IPS DF 19.7 (cell line): ENCODE measurements around the gene KRTAP10-6.
"Not testable (repeated sequence)": the region's sequence is repeated elsewhere in the genome, so short reads cannot be mapped to it uniquely, and the experiment has no call there.

Experiments
- DNase-seq: peaks from one replicate; pipeline ENCODE4 v3.0.0-alpha.2; 2013; ENCODE audit warnings: low read depth, low spot score

KRTAP10-6 gene, protein sequence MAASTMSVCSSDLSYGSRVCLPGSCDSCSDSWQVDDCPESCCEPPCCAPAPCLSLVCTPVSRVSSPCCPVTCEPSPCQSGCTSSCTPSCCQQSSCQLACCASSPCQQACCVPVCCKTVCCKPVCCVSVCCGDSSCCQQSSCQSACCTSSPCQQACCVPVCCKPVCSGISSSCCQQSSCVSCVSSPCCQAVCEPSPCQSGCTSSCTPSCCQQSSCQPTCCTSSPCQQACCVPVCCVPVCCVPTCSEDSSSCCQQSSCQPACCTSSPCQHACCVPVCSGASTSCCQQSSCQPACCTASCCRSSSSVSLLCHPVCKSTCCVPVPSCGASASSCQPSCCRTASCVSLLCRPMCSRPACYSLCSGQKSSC

DNA sequence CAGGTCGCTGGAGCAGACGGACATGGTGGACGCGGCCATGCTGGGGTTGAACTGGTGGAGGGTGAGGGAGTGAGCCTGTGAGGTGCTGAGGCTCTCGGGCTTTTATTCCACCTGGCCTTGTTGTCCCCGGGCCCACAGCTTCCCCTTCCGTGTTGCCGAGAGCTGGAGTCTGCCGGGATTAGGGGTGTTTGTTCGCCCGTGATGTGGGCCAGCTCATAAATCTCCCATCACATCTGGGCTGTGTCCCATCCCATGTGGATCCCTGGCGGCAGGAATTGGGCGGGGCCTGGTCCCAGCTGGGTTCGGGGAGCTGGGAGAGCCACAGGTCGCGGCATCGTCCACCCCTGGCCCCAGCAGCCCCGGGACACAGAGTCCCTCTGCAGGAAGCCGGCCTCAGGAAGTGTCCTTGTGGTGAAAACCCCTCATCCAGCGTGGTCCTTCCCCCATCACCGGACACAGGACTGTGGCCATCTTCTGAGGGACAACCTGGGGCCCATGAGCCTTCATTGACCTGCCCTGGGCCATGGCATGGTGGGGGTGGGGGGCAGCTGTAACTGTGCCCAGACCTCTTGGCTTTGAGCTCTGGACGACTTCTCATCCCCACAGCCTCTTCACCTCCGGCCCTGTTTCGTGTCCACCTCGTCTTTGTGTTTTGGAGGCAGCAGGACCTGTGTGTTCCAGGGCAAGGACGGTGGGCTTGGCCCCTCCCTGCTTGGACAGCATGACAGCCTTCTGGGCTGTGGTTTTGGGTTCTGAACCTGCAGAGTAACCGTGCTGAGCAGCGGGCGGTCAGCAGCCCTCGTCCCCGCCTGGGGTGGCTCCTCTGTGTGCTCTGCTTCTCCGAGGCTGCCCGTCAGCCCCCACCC, at the start of gene KRTAP10-6:
KRTAP10-6 (minus strand) TSS at position 60 of the 866 bp plus-strand sequence; CDS start at position 39, 21 bp downstream.
- no peak for DNase-seq

DNA sequence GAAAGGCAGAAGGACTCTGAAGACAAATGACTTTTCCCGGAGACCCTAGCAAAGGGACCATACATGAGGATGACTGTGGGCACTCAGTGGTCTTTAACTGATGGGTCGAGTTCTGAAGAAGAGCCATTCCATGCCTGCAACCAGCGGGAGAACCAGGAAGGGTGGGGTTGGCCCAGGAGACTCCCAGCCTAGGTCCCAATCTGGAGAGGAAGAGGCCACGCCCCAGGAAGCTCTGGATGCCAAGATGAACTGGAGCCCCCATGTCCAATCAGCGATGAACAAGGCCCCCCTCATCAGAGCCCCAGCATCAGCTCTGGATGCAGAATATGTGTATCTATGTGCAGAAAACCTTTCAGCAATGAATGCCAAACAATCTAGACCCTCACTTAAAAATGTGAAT, 48.5 kb upstream of the KRTAP10-6 start:
- no peak for DNase-seq

DNA sequence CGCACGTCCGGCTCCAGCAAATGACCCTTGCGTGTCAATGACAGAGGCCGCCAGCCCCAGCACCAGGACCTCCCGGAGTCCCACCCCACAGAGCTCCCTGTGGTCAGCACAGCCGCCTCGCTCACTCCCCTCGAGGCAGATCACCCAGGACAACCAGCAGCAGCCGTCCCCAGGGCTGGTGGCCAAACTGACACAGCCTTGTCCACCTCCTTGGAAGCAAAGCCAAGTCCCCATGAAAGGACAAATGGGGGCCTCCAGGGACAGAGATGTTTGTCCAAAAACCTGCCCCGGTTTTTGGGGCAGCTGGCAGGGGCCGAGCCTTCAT, 47.0 kb upstream of the KRTAP10-6 start:
- no peak for DNase-seq

DNA sequence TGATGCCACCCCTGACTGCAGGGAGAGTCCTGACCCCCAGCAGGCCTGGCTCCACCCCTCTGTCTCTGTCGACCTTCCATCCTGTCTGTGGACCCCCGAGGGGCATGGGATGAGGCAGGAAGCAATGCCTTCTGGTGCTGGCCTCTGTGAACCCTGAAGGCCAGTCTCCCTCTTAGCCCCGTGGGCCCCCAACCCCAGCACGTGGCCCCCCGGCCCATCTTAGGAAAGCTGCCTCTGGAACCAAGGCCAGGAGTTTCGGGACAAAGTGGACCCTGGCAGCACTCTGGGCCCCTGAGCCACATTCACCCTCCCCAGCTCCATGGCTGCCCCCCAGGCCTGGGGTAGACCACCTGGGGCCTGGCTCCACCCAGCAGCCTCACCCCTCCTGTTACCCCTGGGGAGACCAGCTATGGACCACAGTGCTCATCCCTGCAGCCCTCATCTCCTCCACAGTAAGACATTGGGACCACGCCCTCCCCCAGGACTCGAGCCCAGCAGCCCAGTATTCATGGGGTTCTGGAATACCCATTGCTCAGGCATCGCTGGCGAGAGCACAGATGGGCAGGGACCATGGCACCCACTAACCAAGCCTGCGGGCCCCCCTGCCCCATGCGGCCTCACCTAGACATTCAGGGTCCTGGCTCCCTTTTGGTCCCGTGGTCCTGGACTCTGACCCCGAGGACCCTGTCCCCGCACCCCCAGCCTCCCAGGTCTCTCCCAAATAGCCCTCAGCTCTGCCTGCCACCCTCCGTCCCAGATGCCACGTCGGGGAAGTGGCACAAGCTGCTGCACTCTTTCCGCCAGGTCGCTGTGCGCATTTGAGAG, 46.4 kb upstream of the KRTAP10-6 start:
- not testable (repeated sequence) for DNase-seq

DNA sequence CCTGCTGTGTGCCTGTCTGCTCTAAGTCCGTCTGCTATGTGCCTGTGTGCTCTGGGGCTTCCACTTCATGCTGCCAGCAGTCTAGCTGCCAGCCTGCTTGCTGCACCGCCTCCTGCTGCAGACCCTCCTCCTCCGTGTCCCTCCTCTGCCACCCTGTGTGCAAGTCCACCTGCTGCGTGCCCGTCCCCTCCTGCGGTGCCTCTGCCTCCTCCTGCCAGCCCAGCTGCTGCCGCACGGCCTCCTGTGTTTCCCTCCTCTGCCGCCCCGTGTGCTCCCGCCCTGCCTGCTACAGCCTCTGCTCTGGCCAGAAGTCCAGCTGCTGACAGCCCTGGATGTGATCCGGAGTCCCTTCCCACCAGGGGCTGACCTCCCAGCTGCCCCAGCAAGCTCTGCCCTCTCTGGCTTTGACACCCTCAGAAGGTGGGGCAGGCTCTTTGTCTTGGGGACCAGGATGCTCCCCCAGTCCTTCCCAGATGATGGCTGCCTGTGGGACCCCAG, 45.6 kb upstream of the KRTAP10-6 start:
- not testable (repeated sequence) for DNase-seq

DNA sequence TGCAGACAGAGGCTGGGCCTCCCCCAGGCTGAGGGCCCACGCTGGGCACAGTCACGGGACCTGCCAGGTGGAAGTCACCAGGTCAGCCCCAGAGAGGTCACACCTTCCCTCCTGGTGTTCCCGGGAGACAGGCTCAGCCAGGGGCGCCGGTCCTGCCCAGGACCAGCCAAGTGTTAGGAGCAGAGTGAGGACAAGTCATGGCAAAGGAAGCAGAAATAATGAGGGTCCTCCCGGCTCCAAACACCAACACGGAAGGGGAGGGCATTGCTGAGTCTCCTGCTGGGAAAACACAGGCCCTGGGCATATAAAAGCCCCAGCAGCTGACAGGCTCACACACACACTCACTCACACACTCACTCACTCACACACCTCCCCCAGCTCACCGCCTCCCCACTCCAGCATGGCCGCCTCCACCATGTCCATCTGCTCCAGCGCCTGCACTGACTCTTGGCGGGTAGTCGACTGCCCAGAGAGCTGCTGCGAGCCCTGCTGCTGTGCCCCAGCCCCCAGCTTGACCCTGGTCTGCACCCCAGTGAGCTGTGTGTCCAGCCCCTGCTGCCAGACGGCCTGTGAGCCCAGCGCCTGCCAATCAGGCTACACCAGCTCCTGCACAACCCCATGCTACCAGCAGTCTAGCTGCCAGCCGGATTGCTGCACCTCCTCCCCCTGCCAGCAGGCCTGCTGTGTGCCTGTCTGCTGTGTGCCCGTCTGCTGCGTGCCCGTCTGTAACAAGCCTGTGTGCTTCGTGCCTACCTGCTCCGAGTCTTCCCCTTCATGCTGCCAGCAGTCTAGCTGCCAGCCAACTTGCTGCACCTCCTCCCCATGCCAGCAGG, 44.9 kb upstream of the KRTAP10-6 start, which contains the start of gene KRTAP10-10:
KRTAP10-10 (plus strand) TSS at position 339 of the 833 bp plus-strand sequence; CDS start at position 401, 62 bp downstream.
- DNase-seq = no peak

DNA sequence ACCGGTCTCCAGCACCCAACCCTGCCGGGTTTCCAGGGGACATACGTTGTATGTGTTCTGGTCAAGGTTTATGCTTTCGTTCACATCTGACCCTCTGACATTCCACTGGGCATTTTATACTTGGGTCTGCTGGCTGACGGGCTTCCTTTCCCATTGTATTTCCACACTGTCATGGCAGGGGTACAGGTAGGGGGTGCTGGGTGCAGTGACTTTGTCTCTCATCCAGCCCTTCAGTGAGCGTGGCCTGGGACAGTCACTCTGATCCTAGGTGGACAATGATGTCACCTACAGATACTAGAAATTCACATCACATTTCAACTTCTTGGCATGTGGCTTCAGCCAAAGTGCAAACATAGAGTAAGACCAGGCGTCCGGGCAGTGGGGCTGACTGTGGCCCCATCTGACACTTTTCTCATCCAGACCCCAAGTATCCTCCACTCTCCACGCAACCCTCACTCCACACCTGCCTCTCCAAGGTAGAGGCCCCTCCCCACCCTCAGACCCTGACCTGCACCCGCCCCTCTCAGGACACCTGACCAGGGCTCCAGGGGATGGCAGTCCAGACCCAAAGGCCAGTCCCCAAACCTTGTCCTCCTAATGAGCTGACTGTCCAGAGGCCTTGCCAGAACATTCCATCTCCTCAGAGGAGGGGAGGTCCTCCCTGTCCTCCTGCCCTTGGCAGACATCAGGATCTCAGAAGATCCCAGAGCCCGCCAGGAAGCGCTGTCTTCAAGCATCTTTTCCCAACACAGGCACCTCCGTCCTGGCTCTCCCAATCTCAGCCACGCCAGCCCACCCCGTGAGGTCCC, 44.1 kb upstream of the KRTAP10-6 start:
- no peak for DNase-seq

DNA sequence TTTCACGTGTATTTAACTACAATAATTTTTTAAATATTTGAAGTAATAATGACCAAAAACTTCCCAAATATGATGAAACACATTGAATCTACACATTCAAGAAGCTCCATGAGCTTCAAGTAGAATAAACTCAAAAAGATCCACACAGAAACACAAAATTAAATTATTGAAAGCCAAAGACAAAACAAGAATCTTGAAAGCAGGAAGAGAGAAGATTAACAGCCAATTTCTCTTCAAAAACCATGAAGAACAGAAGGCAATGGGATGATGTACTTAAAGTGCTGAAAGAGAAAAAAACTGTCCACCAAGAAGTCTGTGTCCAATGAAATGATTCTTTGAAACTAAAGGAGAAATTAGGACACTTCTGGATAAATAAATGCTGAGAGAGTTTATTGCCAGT, 39.8 kb upstream of the KRTAP10-6 start:
- no peak for DNase-seq

DNA sequence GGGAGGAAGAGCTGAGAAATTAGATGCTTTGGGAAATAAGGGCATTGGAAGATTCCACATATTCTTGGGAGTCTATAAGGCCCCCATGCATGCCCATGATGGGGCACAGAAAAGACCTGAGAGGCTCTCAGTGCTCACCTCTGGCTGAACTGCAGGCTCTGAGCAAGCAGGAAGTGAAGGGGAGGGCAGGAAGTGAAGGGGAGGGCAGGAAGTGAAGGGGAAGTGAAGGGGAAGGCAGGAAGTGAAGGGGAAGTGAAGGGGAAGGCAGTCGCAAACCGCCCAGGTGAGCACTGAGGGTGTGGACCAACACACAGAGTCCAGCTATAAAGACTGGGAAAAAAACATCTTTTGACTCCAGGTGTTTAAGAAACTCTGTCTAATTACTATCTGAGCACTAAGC, 38.1 kb upstream of the KRTAP10-6 start:
- no peak for DNase-seq

DNA sequence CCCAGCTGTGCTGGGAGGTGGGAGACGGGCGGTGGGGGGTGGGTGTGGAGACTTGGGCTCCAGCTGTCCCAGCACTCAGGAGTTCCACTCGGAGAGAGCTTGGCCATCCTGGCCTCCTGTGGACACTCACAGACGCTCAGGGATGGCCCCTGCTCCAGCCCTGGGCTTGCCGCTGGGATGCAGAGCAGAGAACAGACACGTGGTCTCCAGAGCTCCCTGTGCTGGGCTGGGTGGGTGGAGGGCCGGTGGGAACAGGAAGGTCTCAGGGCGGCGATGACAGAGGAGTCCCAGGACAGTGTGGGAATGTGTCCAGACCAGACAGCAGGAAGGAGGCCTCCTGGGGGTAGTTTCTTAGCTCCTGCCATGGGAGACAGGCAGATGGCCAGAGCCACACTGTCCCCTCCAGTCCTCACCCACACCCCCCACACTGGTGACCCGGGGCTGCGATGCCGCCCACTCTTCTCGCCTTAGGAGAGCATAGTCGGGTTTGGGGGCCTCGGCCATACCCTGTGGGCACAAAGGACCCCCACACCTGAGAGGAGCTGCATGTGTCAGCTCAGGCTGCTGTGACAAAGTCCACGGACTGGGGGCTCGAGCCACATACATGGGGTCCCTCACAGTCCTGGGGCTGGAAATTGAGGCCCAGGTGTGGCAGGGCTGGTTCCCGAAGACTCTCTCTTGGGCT, 36.5 kb upstream of the KRTAP10-6 start:
- DNase-seq = no peak

DNA sequence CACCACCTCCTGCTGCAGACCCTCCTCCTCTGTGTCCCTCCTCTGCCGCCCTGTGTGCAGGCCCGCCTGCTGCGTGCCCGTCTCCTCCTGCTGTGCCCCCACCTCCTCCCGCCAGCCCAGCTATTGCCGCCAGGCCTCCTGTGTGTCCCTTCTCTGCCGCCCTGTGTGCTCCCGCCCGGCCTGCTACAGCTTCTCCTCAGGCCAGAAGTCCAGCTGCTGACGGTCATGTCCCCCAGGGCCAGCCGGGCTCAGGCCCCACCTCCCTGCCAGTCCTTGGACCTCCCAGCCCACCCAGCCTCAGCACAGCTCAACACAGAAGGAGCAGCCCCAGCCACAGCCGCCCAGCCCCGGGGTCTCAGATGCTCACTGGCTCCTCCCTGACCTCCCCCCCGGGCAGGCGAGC, 35.5 kb upstream of the KRTAP10-6 start:
- not testable (repeated sequence) for DNase-seq

DNA sequence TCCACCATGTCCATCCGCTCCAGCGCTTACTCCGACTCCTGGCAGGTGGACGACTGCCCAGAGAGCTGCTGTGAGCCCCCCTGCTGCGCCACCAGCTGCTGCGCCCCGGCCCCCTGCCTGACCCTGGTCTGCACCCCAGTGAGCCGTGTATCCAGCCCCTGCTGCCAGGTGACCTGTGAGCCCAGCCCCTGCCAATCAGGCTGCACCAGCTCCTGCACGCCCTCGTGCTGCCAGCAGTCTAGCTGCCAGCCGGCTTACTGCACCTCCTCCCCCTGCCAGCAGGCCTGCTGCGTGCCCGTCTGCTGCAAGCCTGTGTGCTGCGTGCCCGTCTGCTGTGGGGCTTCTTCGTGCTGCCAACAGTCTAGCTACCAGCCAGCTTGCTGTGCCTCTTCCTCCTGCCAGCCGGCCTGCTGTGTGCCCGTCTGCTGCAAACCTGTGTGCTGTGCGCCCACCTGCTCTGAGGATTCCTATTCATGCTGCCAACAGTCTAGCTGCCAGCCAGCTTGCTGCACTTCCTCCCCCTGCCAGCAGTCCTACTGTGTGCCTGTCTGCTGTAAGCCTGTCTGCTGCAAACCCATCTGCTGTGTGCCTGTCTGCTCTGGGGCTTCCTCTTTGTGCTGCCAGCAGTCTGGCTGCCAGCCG, 35.0 kb upstream of the KRTAP10-6 start:
- not testable (repeated sequence) for DNase-seq

DNA sequence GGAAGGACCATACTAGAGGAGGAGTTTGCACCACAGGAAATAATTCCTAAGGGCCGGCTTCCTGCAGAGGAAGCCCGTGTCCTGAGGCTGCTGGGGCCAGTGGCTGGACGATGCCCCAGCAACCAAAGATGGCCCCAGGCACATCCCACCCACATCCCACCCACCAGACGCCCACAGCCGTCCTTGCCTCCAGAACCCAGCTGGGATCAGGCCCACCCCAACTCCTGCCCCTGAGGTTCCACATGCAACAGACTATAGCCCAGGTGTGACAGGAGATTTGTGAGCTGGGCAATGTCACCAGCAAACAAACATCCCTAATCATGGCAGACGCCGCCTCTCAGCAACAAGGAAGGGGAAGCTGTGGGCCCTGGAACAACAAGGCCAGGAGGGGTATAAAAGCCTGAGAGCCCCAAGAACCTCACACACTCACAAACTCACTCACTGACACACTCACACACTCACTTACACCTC, 34.4 kb upstream of the KRTAP10-6 start, which contains the start of gene KRTAP10-9:
KRTAP10-9 (plus strand) TSS at position 421 of the 471 bp plus-strand sequence. CDS start 79 bp downstream, outside the sequence.
- no peak for DNase-seq

DNA sequence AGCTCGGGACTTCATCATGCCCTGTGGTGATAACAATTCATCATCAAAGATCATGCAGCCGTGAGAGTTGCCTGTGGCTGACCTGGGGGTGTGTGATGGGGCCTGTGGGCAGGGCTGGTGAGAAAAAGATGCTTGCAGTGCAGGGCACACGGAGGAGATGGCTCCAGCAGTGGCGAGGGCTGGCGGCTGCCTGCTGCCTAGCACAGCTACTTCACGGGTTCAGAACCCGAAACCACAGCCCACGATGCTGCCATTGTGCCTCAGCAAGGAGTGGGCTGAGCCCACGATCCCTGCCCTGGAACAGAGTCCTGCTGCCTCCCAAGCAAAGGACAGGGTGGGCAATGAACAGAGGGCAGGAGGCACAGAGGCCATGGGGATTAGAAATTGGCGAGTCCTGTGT, 34.0 kb upstream of the KRTAP10-6 start:
- DNase-seq = no peak

DNA sequence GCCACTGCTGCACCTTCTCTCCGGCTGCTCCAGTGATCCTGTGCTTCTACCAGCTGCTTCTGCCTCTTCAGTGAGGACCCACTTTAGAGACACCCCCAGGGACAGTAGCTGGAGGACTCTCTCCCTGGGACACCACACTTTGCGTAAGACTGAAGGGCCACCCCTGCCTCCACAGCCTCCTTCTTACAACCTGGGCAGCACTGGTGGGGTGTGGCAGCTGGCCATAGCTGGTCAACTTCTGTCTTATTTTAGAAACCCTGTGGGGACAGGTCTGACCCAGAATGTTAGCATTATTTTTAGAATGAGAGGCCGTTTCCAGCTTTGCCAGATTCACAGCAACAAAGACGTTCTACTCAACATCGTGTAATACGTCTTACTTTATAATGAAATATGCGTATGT, 33.5 kb upstream of the KRTAP10-6 start:
- DNase-seq = no peak

DNA sequence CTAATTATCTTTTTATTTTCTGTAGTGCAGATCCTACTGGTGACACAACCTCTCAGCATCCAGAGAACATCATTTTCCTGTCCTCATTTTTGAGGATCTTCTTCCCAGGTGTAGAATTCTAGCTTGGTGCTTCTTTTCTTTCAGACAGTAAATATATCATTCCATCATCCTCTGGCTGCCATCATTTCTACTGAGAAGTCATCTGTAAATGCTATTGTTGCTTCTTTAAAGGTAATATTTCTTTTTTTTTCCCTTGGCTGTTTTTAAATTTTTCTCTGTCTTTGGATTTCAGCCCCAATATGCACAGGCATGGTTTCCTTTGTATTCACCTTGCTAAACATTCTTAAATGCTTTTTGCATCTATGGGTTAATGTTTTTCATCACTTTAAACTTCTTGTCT, 31.3 kb upstream of the KRTAP10-6 start:
- DNase-seq = no peak

DNA sequence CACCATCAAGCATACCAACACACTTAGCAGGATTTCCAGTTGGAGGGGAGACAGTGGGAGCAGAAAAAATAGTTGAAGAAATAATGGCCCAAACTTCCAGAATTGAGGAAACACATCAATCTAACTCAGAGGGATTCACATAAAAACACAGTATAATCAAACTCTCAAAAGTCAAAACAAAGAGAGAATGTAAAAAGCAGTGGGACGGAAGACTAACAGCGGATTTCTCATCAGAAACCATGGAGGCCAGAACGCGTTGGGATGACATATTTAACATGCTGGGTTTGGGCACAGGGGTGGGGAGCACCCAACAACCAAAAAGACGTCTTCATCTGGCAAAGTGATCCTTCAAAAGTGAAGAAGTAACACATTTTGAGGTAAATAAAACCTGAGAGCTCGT, 27.6 kb upstream of the KRTAP10-6 start:
- no peak for DNase-seq

DNA sequence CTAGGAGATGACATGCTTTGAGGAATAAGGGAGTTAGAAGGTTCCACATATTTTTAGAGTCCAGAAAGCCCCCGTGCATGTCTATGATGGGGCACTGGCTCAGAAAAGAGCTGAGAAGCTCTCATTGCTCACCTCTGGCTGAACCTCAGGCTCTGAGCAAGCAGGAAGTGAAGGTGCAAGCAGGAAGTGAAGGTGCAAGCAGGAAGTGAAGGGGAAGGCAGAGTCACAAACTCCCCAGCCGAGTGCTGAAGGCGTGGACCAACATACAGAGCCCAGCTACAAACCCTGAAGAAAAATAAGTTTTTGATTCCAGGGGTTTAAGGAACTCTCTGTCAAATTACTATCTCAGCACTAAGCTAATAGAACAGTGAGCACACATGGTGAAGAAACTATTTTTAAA, 26.6 kb upstream of the KRTAP10-6 start:
- no peak for DNase-seq

DNA sequence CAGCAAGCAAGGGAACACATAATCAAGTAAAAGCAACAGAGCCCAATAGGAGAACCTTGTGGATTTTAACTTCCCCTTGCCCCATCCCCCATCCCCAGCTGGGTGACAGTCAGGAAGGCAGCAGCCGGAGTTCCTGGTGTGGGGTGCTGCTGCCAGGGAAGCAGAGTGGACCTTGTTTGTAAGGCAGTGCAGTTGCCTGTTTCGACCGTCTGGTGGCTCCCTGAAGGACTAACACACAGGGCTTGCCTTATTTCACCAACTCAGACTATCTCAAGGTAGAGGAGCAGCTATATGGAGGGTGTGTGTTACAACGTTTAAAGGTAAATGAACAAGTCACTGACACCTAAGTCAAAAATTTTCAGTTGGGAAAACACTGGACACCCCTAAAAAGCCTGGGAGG, 26.2 kb upstream of the KRTAP10-6 start:
- DNase-seq = no peak
